Glomerular endothelial cell (primary cell): ENCODE data around the gene FRA10AC1. TPM values are rescaled to one million over a fixed set of nuclear protein-coding genes. Genes with fewer than 3 reads are reported as not detected.

Source experiments
- DNase-seq: peaks from one replicate; pipeline ENCODE4 v3.0.0-alpha.2; 2011; ENCODE audit warnings: low read depth, low spot score; ENCODE audit errors: extremely low read depth
- total RNA-seq: library from RNA; depleted of rRNA; stranded (reverse); fragments of >200 nt; gene quantifications from 2 replicates; pipeline ENCODE4 v1.2.3, GENCODE V29; 2015

Gene FRA10AC1
- total RNA-seq, 1 donor from 2014 or later: 19.0 TPM

- no peak for DNase-seq
These were observed 71.5 kb downstream of the FRA10AC1 start for GRCh38 chr10:93630625-93631557.

DNA sequence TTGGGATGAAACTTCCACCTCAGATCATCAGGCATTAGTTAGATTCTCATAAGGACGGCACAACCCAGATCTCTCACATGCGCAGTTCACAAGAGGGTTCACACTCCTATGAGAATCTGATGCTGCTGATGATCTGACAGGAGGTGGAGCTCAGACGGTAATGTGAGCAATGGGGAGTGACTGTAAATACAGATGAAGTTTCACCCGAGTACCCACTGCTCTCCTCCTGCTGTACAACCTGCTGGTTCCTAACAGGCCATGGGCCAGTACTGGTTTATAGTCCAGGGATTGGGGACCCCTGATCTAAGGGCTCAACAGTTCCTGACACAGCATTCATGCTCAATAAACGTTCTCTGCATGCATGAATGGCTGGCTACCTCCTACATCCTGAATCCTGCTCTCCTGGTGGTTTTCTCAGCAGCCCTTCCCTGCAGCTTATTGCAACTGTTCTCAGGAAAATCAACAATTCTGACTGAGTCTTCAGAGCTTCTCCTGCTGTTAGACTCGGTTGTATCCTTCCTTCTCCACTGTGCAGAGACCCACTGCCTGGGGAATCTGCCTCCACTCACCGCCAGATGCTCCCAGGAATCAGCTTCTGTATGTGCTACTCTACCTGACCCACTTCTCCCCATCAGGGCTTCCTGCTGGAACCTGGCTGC lies 72.6 kb downstream of the FRA10AC1 start:
- no peak for DNase-seq

DNA sequence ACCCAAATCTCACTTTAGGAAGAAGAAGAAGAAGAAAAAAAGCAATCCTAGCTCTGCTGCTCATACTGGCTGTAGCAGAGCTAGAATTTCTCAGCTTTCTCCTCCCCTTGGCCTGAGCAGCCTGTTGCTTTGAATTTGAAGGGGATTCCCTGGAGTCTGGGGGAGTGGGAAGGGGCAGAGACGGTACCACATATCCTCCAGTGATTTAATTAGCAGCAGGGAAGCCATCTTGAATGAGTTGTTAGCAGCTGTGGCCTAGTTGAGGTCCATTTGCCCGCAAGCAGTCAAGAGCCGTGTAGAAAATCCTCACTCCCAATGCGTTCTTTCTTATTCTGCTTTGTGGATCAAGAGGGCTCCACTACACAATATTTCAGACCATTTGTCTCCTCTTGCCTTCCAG lies 73.5 kb downstream of the FRA10AC1 start:
- DNase-seq: no peak

DNA sequence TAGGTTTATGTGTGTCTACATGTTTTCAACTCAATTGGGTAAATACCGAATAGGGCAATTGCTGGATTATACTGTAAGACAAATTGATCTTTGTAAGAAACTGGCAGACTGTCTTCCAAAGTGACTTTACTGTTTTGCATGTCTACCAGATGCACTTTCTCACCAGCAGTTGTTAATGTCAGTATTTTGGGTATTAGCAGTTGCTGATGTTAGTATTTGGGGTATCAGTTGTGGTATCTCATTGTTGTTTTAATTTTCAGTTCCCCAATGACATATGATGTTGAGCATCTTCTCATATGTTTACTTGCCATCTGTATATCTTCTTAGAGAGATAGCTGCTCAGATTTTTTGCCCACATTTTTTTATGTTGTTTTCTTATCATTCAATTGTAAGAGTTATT lies 79.5 kb downstream of the FRA10AC1 start:
- no peak for DNase-seq

DNA sequence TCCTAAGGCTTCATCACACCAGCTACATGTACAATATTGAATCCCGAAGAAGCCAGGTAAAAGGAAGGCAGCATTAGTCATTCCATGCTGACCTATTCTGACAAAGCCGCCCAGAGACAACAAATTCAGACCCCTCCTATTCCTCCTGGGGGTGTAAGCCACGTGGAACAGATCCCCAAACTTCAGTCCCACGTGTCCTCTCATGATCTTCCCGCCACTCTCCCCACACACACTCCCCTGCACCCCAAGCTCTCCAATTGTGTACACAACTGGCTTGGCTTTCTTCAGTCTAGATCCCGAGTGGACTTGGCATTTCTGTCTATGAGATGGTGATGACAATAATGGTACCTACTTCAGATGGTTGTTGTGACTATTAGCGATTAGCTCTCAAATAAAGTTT lies 81.5 kb downstream of the FRA10AC1 start:
- DNase-seq: no peak

Other genes starting within 250 kb of the FRA10AC1 start
- 260 and 369 TPM in 2 replicates for gene MYOF, start 220.3 kb downstream of the FRA10AC1 start, total RNA-seq
- 6.5 and 18.4 TPM in 2 replicates for gene CEP55, start 206.0 kb downstream of the FRA10AC1 start, total RNA-seq
- gene FFAR4, start 135.9 kb downstream of the FRA10AC1 start, total RNA-seq: not detected in 2 replicates
- gene RBP4, start 101.4 kb downstream of the FRA10AC1 start, total RNA-seq: not detected in 2 replicates
- not detected in 2 replicates for gene PDE6C, start 90.1 kb downstream of the FRA10AC1 start, total RNA-seq
- not detected in 2 replicates for gene LGI1, start 55.3 kb upstream of the FRA10AC1 start, total RNA-seq
- 1.4 and 2.7 TPM in 2 replicates for gene SLC35G1, start 191.4 kb upstream of the FRA10AC1 start, total RNA-seq